Measurements from ENCODE around the gene OR8B3.

DNA sequence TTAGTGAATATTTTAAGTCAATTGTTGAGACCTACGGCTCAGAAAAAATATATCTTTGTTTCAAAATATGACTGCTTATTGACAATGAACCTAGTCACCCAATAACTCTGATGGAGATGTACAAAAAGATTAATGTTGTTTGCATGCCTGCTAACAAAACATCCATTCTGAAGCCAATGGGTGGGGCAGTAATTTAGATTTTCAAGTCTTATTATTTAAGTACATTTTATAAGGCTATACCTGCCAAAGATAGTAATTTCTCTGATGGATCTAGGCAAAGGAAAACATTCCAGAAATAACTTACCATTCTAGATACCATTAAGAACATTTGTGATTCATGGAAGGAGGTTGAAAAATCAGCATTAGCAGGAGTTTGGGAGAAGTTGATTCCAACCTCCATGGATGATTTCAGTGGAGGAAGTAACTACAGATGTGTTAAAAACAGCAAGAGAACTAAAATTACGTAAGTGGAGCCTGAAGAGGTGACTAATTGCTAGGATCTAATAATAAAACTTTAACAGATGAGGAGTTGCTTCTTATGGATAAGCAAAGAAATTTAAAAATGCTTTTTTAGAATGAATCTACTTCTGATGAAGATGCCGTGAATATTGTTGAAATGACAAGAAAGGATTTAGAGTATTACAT, 52.4 kb downstream of the OR8B3 start:
- TF ChIP-seq, protein P1, sequence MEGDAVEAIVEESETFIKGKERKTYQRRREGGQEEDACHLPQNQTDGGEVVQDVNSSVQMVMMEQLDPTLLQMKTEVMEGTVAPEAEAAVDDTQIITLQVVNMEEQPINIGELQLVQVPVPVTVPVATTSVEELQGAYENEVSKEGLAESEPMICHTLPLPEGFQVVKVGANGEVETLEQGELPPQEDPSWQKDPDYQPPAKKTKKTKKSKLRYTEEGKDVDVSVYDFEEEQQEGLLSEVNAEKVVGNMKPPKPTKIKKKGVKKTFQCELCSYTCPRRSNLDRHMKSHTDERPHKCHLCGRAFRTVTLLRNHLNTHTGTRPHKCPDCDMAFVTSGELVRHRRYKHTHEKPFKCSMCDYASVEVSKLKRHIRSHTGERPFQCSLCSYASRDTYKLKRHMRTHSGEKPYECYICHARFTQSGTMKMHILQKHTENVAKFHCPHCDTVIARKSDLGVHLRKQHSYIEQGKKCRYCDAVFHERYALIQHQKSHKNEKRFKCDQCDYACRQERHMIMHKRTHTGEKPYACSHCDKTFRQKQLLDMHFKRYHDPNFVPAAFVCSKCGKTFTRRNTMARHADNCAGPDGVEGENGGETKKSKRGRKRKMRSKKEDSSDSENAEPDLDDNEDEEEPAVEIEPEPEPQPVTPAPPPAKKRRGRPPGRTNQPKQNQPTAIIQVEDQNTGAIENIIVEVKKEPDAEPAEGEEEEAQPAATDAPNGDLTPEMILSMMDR (IDR thresholded peaks at IDR 0.05; ENCODE audit: low read depth, low read length, poor library complexity, severe bottlenecking) = no peak
- TF ChIP-seq EZH2phosphoT487 (IDR thresholded peaks at IDR 0.05; ENCODE audit: borderline replicate concordance, low read length) = no peak
